IMR-90 (cell line): ENCODE data around the gene LOXL3. TPM values are rescaled to one million over a fixed set of nuclear protein-coding genes. Genes with fewer than 3 reads are reported as not detected.

Source experiments
- ATAC-seq: fragments of 200-7000 bp; cut with Tn5 transposase; 2 replicates; pipeline ENCODE4 v1.9.1; 2020; ENCODE audit warnings: low read depth, mild to moderate bottlenecking, moderate library complexity
- BruUV-seq: library from RNA; stranded (reverse); fragments of 400-500 nt; replicated peaks from 2 replicates; lab custom pipeline; 2021; lab: Mats Ljungman, UMichigan
- CTCF ChIA-PET: fragments of 300-600 bp; formaldehyde crosslinking; extraction: SDS; loops from one replicate; lab custom pipeline; 2021; ENCODE audit warnings: antibody characterized with exemption; lab: Yijun Ruan, JAX
- POLR2A ChIA-PET: fragments of 300-600 bp; sonication (Branson Sonifier 250); formaldehyde crosslinking; loops from one replicate; lab custom pipeline; 2022; ENCODE audit warnings: antibody characterized with exemption; ENCODE audit not compliant: unreplicated experiment; lab: Charles Lee
- DNase-seq: peaks from one replicate; pipeline ENCODE4 v3.0.0; 2013
- H2AFZ ChIP-seq: replicated peaks from 2 replicates; pipeline ENCODE3; 2013; ENCODE audit warnings: low read length, mild to moderate bottlenecking; ENCODE audit not compliant: poor library complexity
- H2AK5ac ChIP-seq: 2 replicates; pipeline ENCODE4 v1.6.1; 2013; ENCODE audit warnings: low read depth, low read length, inconsistent platforms
- H2AK9ac ChIP-seq: replicated peaks from 2 replicates; pipeline ENCODE3; 2013; ENCODE audit warnings: mild to moderate bottlenecking, low read depth, low read length, moderate library complexity; ENCODE audit not compliant: poor library complexity
- H2BK120ac ChIP-seq: 2 replicates; pipeline ENCODE4 v1.6.1; 2013; ENCODE audit warnings: low read depth, low read length, inconsistent platforms
- H2BK15ac ChIP-seq: 3 replicates; pipeline ENCODE4 v1.6.1; 2013; ENCODE audit warnings: low read depth, low read length, inconsistent platforms
- H2BK20ac ChIP-seq: 2 replicates; pipeline ENCODE4 v1.6.1; 2013; ENCODE audit warnings: low read depth, mild to moderate bottlenecking, inconsistent platforms, low read length, moderate library complexity
- H2BK5ac ChIP-seq: 2 replicates; pipeline ENCODE4 v1.6.1; 2013; ENCODE audit warnings: mild to moderate bottlenecking, low read depth, low read length, inconsistent platforms; ENCODE audit not compliant: poor library complexity, severe bottlenecking
- H3K14ac ChIP-seq: replicated peaks from 2 replicates; pipeline ENCODE4 v1.6.1; 2013; ENCODE audit warnings: low read depth, low read length, inconsistent platforms
- H3K18ac ChIP-seq: 2 replicates; pipeline ENCODE4 v1.6.1; 2013; ENCODE audit warnings: low read depth, low read length, control low read depth
- H3K23ac ChIP-seq: 2 replicates; pipeline ENCODE4 v1.6.1; 2013; ENCODE audit warnings: low read depth, low read length, inconsistent platforms
- H3K27ac ChIP-seq: 2 replicates; pipeline ENCODE4 v1.5.1; 2013; ENCODE audit warnings: mild to moderate bottlenecking, control low read depth, low read length; ENCODE audit not compliant: insufficient read depth
- H3K27me3 ChIP-seq: 2 replicates; pipeline ENCODE4 v1.6.1; 2013; ENCODE audit warnings: low read length; ENCODE audit not compliant: control insufficient read depth, insufficient read depth
- H3K36me3 ChIP-seq: 2 replicates; pipeline ENCODE4 v1.6.1; 2013; ENCODE audit warnings: low read length, mixed read lengths; ENCODE audit not compliant: control insufficient read depth, insufficient read depth
- H3K4ac ChIP-seq: 2 replicates; pipeline ENCODE4 v1.6.1; 2013; ENCODE audit warnings: low read depth, low read length, inconsistent platforms
- H3K4me1 ChIP-seq: 2 replicates; pipeline ENCODE4 v1.6.1; 2013; ENCODE audit warnings: low read length, mixed read lengths; ENCODE audit not compliant: control insufficient read depth, insufficient read depth
- H3K4me2 ChIP-seq: 2 replicates; pipeline ENCODE4 v1.6.1; 2013; ENCODE audit warnings: low read depth, mild to moderate bottlenecking, control low read depth, low read length, moderate library complexity
- H3K4me3 ChIP-seq: 2 replicates; pipeline ENCODE4 v1.5.1; 2013; ENCODE audit warnings: low read depth, mild to moderate bottlenecking, control low read depth, low read length, moderate library complexity; ENCODE audit not compliant: insufficient read depth
- H3K56ac ChIP-seq: 2 replicates; pipeline ENCODE4 v1.6.1; 2013; ENCODE audit warnings: low read length, inconsistent platforms; ENCODE audit not compliant: insufficient read depth; ENCODE audit errors: extremely low read depth
- H3K79me1 ChIP-seq, 2 experiments: 2 replicates each; pipeline ENCODE4 v1.6.1; 2013; ENCODE audit warnings: low read length in 2 of 2, inconsistent platforms in 1 of 2, low read depth in 1 of 2
- H3K9ac ChIP-seq: 2 replicates; pipeline ENCODE4 v1.6.1; 2013; ENCODE audit warnings: low read depth, low read length, control low read depth
- H3K9me1 ChIP-seq: 2 replicates; pipeline ENCODE4 v1.6.1; 2013; ENCODE audit warnings: low read length, inconsistent platforms; ENCODE audit not compliant: insufficient read depth
- H3K9me3 ChIP-seq: 2 replicates; pipeline ENCODE4 v1.6.1; 2013; ENCODE audit warnings: low read length; ENCODE audit not compliant: control insufficient read depth, insufficient read depth
- H4K20me1 ChIP-seq: 2 replicates; pipeline ENCODE4 v1.6.1; 2013; ENCODE audit warnings: low read length, inconsistent platforms; ENCODE audit not compliant: insufficient read depth
- H4K5ac ChIP-seq: 2 replicates; pipeline ENCODE4 v1.6.1; 2013; ENCODE audit warnings: mild to moderate bottlenecking, low read depth, low read length, control low read depth
- H4K8ac ChIP-seq, 2 experiments: 2 replicates each; pipeline ENCODE4 v1.6.1; 2013; ENCODE audit warnings: low read depth in 2 of 2, low read length in 2 of 2, control low read depth in 1 of 2, inconsistent platforms in 1 of 2
- H4K91ac ChIP-seq: 2 replicates; pipeline ENCODE4 v1.6.1; 2013; ENCODE audit warnings: low read depth, low read length, inconsistent platforms; ENCODE audit not compliant: insufficient read depth
- NFE2L2 ChIP-seq: fragments of 150-350 bp; IDR thresholded peaks from 2 replicates; pipeline ENCODE4 v1.6.1; 2016; ENCODE audit warnings: low read depth, mild to moderate bottlenecking, low read length
- WGBS, 2 experiments: methylation state at CpG; one replicate each; pipeline versions ENCODE4 v1.1.5 to v1.1.7; 2013; ENCODE audit warnings: missing lambda C conversion rate in 2 of 2; ENCODE audit not compliant: insufficient read length in 1 of 2; ENCODE audit errors: extremely low coverage in 2 of 2; 5-methylcytosine and 5-hydroxymethylcytosine counted together
- dilution Hi-C: fragments of 300-500 bp; cut with HindIII; formaldehyde crosslinking; loops from one replicate; pipeline ENCODE4 v1.14.3; 2018; ENCODE audit warnings: low sequenced_read_pairs; ENCODE audit not compliant: unreplicated experiment
- in situ Hi-C: fragments of 300-500 bp; cut with MboI; formaldehyde crosslinking; loops from 3 replicates; pipeline ENCODE4 v1.14.3; 2019; ENCODE audit warnings: low sequenced_read_pairs, inconsistent platforms, mixed read lengths
- intact Hi-C: fragments of 100-400 bp; cut with micrococcal nuclease; formaldehyde crosslinking; loops from 2 replicates; pipeline ENCODE4 v1.10.0; 2022
- polyA plus RNA-seq, 3 experiments: library from polyadenylated mRNA; depleted of rRNA; stranded (reverse); fragments of >200 nt; gene quantifications; 2 replicates each; pipeline ENCODE4 v1.2.3, GENCODE V29; 2012; ENCODE audit warnings: low replicate concordance in 1 of 3
- total RNA-seq: library from RNA; depleted of rRNA; stranded (reverse); fragments of >200 nt; gene quantifications from 2 replicates; pipeline ENCODE4 v1.2.3, GENCODE V29; 2012

Gene LOXL3
- total and polyA plus RNA-seq, 2 of the 4 experiments (the other 2 are of a cell fraction): 17.9 to 23.4 TPM

DNA sequence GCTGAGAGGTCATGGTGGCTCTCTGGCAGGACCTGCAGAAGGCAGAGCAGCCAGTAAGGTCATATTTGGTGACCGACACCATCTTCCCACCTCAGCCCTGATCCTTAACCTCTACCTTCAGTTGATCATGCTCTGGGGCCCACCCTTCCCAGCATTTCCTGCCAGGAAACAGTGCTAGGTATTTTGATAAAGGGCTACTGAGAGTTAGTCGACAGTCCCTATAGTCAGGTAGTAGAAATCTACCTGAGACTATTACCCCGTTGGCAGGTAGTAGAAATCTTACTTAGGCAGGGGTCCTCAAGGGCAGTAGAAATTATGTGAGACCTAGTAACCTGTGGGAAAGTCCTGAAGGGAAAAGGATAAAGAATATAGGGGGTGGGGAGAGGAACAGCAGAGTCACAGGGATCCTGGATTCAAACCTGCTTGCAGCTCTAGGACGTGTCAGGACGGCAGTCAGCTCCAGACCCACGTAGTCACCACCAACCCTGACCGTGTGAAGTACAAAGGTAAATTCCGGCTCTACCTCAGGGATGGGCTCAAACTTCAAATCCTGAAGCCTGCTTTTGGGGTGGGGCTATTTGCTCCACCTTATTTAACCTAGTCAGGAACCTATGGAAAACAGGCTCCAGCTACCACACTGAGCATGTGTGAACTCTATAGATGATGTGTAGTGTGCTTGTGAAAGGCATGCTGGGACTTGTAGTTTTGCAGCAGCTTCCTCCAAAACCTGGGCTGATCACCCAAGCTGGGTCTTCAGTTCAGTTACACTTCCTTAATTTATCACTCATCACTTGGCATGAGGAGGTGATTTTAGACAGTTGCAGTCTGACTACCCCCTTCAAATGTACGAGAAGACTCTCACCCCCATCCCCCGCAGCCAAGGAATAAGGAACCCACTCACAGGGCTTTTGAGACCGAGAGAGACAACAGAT, 27.8 kb downstream of the LOXL3 start, which contains the start of gene DQX1:
Gene DQX1, minus strand, starts transcription at position 515 of the 932 bp plus-strand sequence. Its CDS starts 502 bp downstream, at position 13.
- Histone ChIP-seq H2BK15ac (no peak within 1 kb of the TSS), H3K27me3 (peaks cover 15% of the 10 kb centered on the region), H2AK5ac (peak within 1 kb of the TSS; percentile 36; the same call in 1 of the 2 replicates), H2BK20ac (no peak within 1 kb of the TSS), H3K27ac (no peak within 1 kb of the TSS), H2AK9ac (peak within 1 kb of the TSS; percentile 71), H4K91ac (no peak within 1 kb of the TSS), H4K8ac (no peak within 1 kb of the TSS), H2AFZ (no peak within 1 kb of the TSS), H3K14ac (no peak within 1 kb of the TSS), H3K18ac (no peak within 1 kb of the TSS), H4K5ac (no peak within 1 kb of the TSS), H3K9ac (no peak within 1 kb of the TSS), H3K4me3 (no peak within 1 kb of the TSS), H3K9me1 (peaks cover 14% of the 10 kb centered on the region), H3K36me3 (peaks cover 27% of the 10 kb centered on the region), H3K4ac (no peak within 1 kb of the TSS), H3K23ac (no peak within 1 kb of the TSS), H2BK120ac (no peak within 1 kb of the TSS), H3K56ac (no peak within 1 kb of the TSS), H3K4me2 (no peak within 1 kb of the TSS), H3K9me3 (no peaks in the 10 kb centered on the region), H3K4me1 (peaks cover 9% of the 10 kb centered on the region), H2BK5ac (no peak within 1 kb of the TSS), H3K79me1 (peaks cover 22 to 43% of the 10 kb centered on the region in 2 experiments), H4K20me1 (peaks cover 13% of the 10 kb centered on the region)
- dilution Hi-C loops (no loop called here), intact Hi-C loops (no loop called here), in situ Hi-C loops (no loop called here)
- POLR2A ChIA-PET: interaction anchor here (0.6 kb wide), 1 partner anchor 523 kb away, joined by 3 read pairs; no protein-coding TSS in a partner anchor
- WGBS, 2 experiments: 96% methylated on average over 3 of the region's 11 CpGs; no CpG with 5 or more reads in 1 of the 2 experiments
- CTCF ChIA-PET: no interaction called here
- DNase-seq: peak; percentile 41
- no TSS peak for BruUV-seq
- ATAC-seq: no peak
- no peak for TF ChIP-seq NFE2L2
